GM23338 (cell line): ENCODE measurements around the gene IFT52.

Source experiments
- CREB1 ChIP-seq: fragments of 250-450 bp; sonication (Bioruptor Pico); IDR thresholded peaks from 2 replicates; pipeline ENCODE4 v1.5.0; 2020; ENCODE audit warnings: low read depth, mild to moderate bottlenecking, moderate library complexity
- CTCF ChIP-seq, 2 experiments: fragments of 200-600 bp in 1 of 2; sonication (generic) in 1 of 2; conservative IDR thresholded peaks; 2 replicates each; pipeline versions ENCODE4 v1.5.1 to v1.6.1; 2016 to 2017; ENCODE audit warnings: antibody characterized with exemption in 2 of 2, low read depth in 2 of 2, mild to moderate bottlenecking in 2 of 2, moderate library complexity in 1 of 2
- ETS1 ChIP-seq: IDR thresholded peaks from 2 replicates; pipeline ENCODE4 v1.6.1; 2016; ENCODE audit warnings: antibody characterized with exemption
- EZH2 ChIP-seq: fragments of 200-600 bp; sonication (generic); IDR thresholded peaks from one replicate; pipeline ENCODE4 v1.8.0; 2017; ENCODE audit warnings: antibody characterized with exemption, mild to moderate bottlenecking, low read depth; ENCODE audit not compliant: unreplicated experiment
- NANOG ChIP-seq: IDR thresholded peaks from 2 replicates; pipeline ENCODE4 v1.6.1; 2016; ENCODE audit warnings: antibody characterized with exemption, borderline replicate concordance
- POLR2AphosphoS5 ChIP-seq: IDR thresholded peaks from 2 replicates; pipeline ENCODE4 v1.6.1; 2016; ENCODE audit warnings: antibody characterized with exemption, low read depth
- REST ChIP-seq: IDR thresholded peaks from one replicate; pipeline ENCODE4 v1.6.1; 2018; ENCODE audit warnings: antibody characterized with exemption; ENCODE audit not compliant: unreplicated experiment
- STAT1 ChIP-seq: IDR thresholded peaks from one replicate; pipeline ENCODE4 v1.6.1; 2016; ENCODE audit warnings: antibody characterized with exemption; ENCODE audit not compliant: unreplicated experiment
- ZNF114 ChIP-seq: fragments of 250-450 bp; sonication (Bioruptor Pico); IDR thresholded peaks from 2 replicates; pipeline ENCODE4 v1.5.0; 2020; ENCODE audit warnings: mild to moderate bottlenecking, moderate library complexity

GRCh38 chr20:43681468-43681942 lies 90.8 kb downstream of the IFT52 start:
- TF ChIP-seq CTCF (conservative IDR thresholded peaks at IDR 0.05; ENCODE audit: low read depth in 2 of 2) (no peak), ZNF114 (CRISPR knock-in tag) (no peak), EZH2 (no peak), REST (no peak), NANOG (no peak), POLR2AphosphoS5 (no peak), CREB1 (CRISPR knock-in tag) (no peak), STAT1 (no peak), ETS1 (no peak)
